Measurements from ENCODE around the gene NDEL1. TPM values are rescaled to one million over a fixed set of nuclear protein-coding genes. Genes with fewer than 3 reads are reported as not detected.

NDEL1 gene
- total and polyA plus RNA-seq, 4 donors = 15.3 to 52.3 (median 35.4) TPM

DNA sequence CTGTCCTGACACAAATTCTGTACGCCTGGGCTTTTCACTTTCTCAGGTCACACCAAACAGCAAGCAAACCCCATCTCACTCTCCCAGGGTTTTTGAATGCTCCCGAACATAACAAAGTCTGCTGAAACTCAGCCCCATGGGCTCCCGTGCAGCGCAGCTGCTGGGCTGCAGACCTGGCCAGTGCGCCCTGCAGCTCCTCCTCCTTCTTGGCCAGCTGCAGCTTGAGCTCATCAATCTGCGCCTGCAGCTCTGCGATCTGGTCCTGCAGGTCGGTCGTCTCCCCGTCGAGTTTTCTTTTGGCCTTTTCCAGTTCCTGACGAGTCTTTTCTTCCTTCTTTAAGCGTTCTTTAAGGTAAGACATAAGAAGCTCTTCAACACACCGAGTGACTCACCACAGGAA, 70.5 kb downstream of the NDEL1 start:
- H3K27me3 ChIP-seq (ENCODE audit: control insufficient read depth in 4 of 4, insufficient read depth in 4 of 4, low read length in 3 of 4) = no peaks in the 10 kb centered on the region
- no peak overlapping the region for H3K9ac ChIP-seq (ENCODE audit: low read depth in 1 of 2, low read length in 2 of 2)
- peaks cover 4 to 40% (median 18%) of the 10 kb centered on the region in 4 donors for H3K36me3 ChIP-seq (ENCODE audit: control insufficient read depth in 4 of 4, insufficient read depth in 3 of 4, low read depth in 1 of 4, low read length in 3 of 4)
- no peaks in the 10 kb centered on the region for H3K9me3 ChIP-seq (ENCODE audit: control insufficient read depth in 4 of 4, low read length in 3 of 4)
- no peak overlapping the region for H3K27ac ChIP-seq (ENCODE audit: low read depth in 1 of 2, low read length in 2 of 2)
- no peak for TF ChIP-seq HNF4A (conservative IDR thresholded peaks at IDR 0.05)
- TF ChIP-seq SP1 (IDR thresholded peaks at IDR 0.05) = no peak
- TF ChIP-seq, protein P1, sequence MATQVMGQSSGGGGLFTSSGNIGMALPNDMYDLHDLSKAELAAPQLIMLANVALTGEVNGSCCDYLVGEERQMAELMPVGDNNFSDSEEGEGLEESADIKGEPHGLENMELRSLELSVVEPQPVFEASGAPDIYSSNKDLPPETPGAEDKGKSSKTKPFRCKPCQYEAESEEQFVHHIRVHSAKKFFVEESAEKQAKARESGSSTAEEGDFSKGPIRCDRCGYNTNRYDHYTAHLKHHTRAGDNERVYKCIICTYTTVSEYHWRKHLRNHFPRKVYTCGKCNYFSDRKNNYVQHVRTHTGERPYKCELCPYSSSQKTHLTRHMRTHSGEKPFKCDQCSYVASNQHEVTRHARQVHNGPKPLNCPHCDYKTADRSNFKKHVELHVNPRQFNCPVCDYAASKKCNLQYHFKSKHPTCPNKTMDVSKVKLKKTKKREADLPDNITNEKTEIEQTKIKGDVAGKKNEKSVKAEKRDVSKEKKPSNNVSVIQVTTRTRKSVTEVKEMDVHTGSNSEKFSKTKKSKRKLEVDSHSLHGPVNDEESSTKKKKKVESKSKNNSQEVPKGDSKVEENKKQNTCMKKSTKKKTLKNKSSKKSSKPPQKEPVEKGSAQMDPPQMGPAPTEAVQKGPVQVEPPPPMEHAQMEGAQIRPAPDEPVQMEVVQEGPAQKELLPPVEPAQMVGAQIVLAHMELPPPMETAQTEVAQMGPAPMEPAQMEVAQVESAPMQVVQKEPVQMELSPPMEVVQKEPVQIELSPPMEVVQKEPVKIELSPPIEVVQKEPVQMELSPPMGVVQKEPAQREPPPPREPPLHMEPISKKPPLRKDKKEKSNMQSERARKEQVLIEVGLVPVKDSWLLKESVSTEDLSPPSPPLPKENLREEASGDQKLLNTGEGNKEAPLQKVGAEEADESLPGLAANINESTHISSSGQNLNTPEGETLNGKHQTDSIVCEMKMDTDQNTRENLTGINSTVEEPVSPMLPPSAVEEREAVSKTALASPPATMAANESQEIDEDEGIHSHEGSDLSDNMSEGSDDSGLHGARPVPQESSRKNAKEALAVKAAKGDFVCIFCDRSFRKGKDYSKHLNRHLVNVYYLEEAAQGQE (IDR thresholded peaks at IDR 0.05) = no peak
- TF ChIP-seq, protein P2, sequence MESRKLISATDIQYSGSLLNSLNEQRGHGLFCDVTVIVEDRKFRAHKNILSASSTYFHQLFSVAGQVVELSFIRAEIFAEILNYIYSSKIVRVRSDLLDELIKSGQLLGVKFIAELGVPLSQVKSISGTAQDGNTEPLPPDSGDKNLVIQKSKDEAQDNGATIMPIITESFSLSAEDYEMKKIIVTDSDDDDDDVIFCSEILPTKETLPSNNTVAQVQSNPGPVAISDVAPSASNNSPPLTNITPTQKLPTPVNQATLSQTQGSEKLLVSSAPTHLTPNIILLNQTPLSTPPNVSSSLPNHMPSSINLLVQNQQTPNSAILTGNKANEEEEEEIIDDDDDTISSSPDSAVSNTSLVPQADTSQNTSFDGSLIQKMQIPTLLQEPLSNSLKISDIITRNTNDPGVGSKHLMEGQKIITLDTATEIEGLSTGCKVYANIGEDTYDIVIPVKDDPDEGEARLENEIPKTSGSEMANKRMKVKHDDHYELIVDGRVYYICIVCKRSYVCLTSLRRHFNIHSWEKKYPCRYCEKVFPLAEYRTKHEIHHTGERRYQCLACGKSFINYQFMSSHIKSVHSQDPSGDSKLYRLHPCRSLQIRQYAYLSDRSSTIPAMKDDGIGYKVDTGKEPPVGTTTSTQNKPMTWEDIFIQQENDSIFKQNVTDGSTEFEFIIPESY (IDR thresholded peaks at IDR 0.05) = no peak
- TF ChIP-seq, protein P3, sequence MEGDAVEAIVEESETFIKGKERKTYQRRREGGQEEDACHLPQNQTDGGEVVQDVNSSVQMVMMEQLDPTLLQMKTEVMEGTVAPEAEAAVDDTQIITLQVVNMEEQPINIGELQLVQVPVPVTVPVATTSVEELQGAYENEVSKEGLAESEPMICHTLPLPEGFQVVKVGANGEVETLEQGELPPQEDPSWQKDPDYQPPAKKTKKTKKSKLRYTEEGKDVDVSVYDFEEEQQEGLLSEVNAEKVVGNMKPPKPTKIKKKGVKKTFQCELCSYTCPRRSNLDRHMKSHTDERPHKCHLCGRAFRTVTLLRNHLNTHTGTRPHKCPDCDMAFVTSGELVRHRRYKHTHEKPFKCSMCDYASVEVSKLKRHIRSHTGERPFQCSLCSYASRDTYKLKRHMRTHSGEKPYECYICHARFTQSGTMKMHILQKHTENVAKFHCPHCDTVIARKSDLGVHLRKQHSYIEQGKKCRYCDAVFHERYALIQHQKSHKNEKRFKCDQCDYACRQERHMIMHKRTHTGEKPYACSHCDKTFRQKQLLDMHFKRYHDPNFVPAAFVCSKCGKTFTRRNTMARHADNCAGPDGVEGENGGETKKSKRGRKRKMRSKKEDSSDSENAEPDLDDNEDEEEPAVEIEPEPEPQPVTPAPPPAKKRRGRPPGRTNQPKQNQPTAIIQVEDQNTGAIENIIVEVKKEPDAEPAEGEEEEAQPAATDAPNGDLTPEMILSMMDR (IDR thresholded peaks at IDR 0.05; ENCODE audit: low read depth, low read length, missing input control) = no peak
- H3K4me3 ChIP-seq (ENCODE audit: low read depth in 1 of 3, low read length in 3 of 3) = no peak overlapping the region
- WGBS = 93% methylated on average over 14 of the region's 14 CpGs
- DNase-seq (ENCODE audit: low spot score) = no peak
- H3K4me1 ChIP-seq (ENCODE audit: control insufficient read depth in 4 of 4, insufficient read depth in 4 of 4, low read length in 3 of 4) = no peaks in the 10 kb centered on the region

DNA sequence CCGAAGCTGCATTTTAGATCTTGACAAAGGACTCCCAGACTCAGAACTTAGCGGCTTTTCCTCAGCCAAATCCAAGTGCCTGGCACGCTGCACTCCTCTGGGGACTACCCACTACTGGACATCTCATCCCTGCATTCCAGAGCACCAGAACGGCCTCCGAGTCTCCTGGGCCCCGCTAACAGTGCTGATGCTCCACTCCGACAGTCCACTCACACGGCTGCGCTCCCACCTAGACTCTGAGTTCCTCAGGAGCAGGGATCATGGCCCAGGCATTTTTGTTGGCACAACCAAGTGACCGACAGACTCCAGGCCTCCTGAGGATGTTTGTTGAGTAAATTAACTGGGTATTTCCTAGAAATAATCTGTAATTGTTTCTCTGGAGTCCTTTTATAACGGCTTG, 79.1 kb downstream of the NDEL1 start:
- 96% methylated on average over 11 of the region's 11 CpGs for WGBS
- no peak for TF ChIP-seq FOXA1 (IDR thresholded peaks at IDR 0.05)
- no peak for TF ChIP-seq RAD21 (IDR thresholded peaks at IDR 0.05)
- TF ChIP-seq TAF1 (conservative IDR thresholded peaks at IDR 0.05) = no peak
- TF ChIP-seq FOXA2 (IDR thresholded peaks at IDR 0.05) = no peak
- TF ChIP-seq, protein P4, sequence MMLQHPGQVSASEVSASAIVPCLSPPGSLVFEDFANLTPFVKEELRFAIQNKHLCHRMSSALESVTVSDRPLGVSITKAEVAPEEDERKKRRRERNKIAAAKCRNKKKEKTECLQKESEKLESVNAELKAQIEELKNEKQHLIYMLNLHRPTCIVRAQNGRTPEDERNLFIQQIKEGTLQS (IDR thresholded peaks at IDR 0.05) = no peak
- TF ChIP-seq NR2F2 (IDR thresholded peaks at IDR 0.05) = no peak
- TF ChIP-seq HNF4G (IDR thresholded peaks at IDR 0.05) = no peak
- TF ChIP-seq GABPA (IDR thresholded peaks at IDR 0.05 in 1 of 2, conservative IDR thresholded peaks at IDR 0.05 in 1 of 2) = no peak
- TF ChIP-seq, protein P1 (IDR thresholded peaks at IDR 0.05) = no peak
- TF ChIP-seq, protein P5, sequence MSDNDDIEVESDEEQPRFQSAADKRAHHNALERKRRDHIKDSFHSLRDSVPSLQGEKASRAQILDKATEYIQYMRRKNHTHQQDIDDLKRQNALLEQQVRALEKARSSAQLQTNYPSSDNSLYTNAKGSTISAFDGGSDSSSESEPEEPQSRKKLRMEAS (IDR thresholded peaks at IDR 0.05) = no peak
- TF ChIP-seq, protein P3 (IDR thresholded peaks at IDR 0.05; ENCODE audit: low read depth, low read length, missing input control) = no peak
- TF ChIP-seq JUND (IDR thresholded peaks at IDR 0.05) = no peak
- TF ChIP-seq EGR1 (IDR thresholded peaks at IDR 0.05; ENCODE audit: low read depth in 2 of 2) = no peak
- TF ChIP-seq RXRA (IDR thresholded peaks at IDR 0.05) = no peak
- TF ChIP-seq HNF4A (conservative IDR thresholded peaks at IDR 0.05) = no peak

More for the DNA sequence above, 79.1 kb downstream of the NDEL1 start:
- no peaks in the 10 kb centered on the region for H3K27me3 ChIP-seq (ENCODE audit: control insufficient read depth in 4 of 4, insufficient read depth in 4 of 4, low read length in 3 of 4)
- H3K4me1 ChIP-seq (ENCODE audit: control insufficient read depth in 4 of 4, insufficient read depth in 4 of 4, low read length in 3 of 4) = no peaks in the 10 kb centered on the region
- H3K9me3 ChIP-seq (ENCODE audit: control insufficient read depth in 4 of 4, low read length in 3 of 4) = no peaks in the 10 kb centered on the region
- H3K4me3 ChIP-seq (ENCODE audit: low read depth in 1 of 3, low read length in 3 of 3) = no peak overlapping the region
- DNase-seq (ENCODE audit: low spot score) = no peak
- no peak overlapping the region for H3K9ac ChIP-seq (ENCODE audit: low read depth in 1 of 2, low read length in 2 of 2)
- H3K36me3 ChIP-seq (ENCODE audit: control insufficient read depth in 4 of 4, insufficient read depth in 3 of 4, low read depth in 1 of 4, low read length in 3 of 4) = peaks cover 5 to 44% (median 23%) of the 10 kb centered on the region in 4 donors
- H3K27ac ChIP-seq (ENCODE audit: low read depth in 1 of 2, low read length in 2 of 2) = no peak overlapping the region
